Thyroid gland (tissue), 4 donors: Measurements from ENCODE around the gene COL8A2.

ENCODE experiments used
- POLR2A ChIP-seq, 2 donors: fragments of 450-650 bp; IDR thresholded peaks; one replicate each; pipeline ENCODE4 v1.6.1; 2017; ENCODE audit warnings: antibody characterized with exemption in 2 of 2, mild to moderate bottlenecking in 2 of 2, moderate library complexity in 1 of 2
- TF ChIP-seq, protein P1 (sequence below), 6 experiments: fragments of 200-600 bp in 3 of 6; fragments of 450-650 bp in 3 of 6; sonication (generic) in 3 of 6; IDR thresholded peaks; one replicate each; pipeline ENCODE4 v1.5.1; 2016 to 2019; ENCODE audit warnings: antibody characterized with exemption in 6 of 6, mild to moderate bottlenecking in 2 of 6, inconsistent platforms in 1 of 6, moderate library complexity in 1 of 6

DNA sequence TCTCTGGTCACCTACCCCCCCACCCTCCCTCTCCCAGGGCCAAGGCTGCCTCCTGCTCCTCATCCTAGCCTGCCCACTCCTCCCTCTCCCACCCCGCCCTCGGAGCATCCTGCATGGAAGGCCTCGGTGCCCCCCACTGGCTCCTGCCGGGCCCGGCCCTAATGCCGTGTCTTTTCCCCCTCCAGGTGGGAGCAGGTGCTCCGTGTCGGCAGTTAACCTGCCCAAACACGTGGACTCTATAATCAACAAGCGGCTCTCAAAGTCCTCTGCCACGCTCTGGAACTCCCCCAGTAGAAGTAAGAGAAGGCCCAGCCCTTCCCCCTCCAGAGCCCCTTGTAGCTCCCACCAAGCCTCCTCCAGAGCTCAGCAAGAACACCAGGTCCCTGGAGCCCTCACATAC is 49.7 kb upstream of the COL8A2 start:
- TF ChIP-seq, protein P1, sequence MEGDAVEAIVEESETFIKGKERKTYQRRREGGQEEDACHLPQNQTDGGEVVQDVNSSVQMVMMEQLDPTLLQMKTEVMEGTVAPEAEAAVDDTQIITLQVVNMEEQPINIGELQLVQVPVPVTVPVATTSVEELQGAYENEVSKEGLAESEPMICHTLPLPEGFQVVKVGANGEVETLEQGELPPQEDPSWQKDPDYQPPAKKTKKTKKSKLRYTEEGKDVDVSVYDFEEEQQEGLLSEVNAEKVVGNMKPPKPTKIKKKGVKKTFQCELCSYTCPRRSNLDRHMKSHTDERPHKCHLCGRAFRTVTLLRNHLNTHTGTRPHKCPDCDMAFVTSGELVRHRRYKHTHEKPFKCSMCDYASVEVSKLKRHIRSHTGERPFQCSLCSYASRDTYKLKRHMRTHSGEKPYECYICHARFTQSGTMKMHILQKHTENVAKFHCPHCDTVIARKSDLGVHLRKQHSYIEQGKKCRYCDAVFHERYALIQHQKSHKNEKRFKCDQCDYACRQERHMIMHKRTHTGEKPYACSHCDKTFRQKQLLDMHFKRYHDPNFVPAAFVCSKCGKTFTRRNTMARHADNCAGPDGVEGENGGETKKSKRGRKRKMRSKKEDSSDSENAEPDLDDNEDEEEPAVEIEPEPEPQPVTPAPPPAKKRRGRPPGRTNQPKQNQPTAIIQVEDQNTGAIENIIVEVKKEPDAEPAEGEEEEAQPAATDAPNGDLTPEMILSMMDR (IDR thresholded peaks at IDR 0.05): no peak
- TF ChIP-seq POLR2A (IDR thresholded peaks at IDR 0.05): no peak
